Suprapubic skin (tissue), 4 donors: Measurements from ENCODE around the gene SCAMP1.

Experiments
- EP300 ChIP-seq: sonication (generic); formaldehyde crosslinking; IDR thresholded peaks from one replicate; pipeline ENCODE4 v1.6.1; 2017; ENCODE audit warnings: antibody characterized with exemption
- POLR2A ChIP-seq, 2 donors: fragments of 450-650 bp; IDR thresholded peaks; one replicate each; pipeline ENCODE4 v1.6.1; 2017; ENCODE audit warnings: antibody characterized with exemption in 2 of 2, mild to moderate bottlenecking in 2 of 2, moderate library complexity in 2 of 2
- POLR2AphosphoS5 ChIP-seq, 3 donors: sonication (generic); formaldehyde crosslinking; IDR thresholded peaks; one replicate each; pipeline ENCODE4 v1.6.1; 2017; ENCODE audit warnings: antibody characterized with exemption in 3 of 3
- TF ChIP-seq, protein P1 (sequence below), 2 donors: fragments of 200-600 bp in 1 of 2; fragments of 450-650 bp in 1 of 2; sonication (generic) in 1 of 2; IDR thresholded peaks; one replicate each; pipeline ENCODE4 v1.5.1; 2016 to 2019; ENCODE audit warnings: antibody characterized with exemption in 2 of 2, mild to moderate bottlenecking in 1 of 2, moderate library complexity in 1 of 2

DNA sequence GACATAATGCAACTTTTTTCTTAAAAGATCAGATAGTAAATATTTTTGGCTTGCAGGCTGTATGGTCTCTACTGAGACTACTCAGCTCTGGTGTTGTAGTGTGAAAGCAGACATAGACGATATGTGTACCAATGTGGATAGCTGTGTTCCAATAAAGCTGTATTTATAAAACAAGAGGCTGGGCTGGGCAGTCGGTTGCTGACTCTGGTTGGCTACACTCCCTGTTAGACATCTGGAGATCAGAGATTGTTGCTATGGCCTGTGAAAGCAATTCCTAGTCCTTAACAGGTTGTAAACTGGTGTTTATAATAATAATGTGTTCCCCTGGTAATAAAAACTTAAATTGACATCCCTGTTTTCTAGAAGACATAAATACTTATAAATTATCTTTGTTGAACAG, 24.4 kb upstream of the SCAMP1 start:
- TF ChIP-seq POLR2AphosphoS5 (IDR thresholded peaks at IDR 0.05): no peak
- TF ChIP-seq, protein P1, sequence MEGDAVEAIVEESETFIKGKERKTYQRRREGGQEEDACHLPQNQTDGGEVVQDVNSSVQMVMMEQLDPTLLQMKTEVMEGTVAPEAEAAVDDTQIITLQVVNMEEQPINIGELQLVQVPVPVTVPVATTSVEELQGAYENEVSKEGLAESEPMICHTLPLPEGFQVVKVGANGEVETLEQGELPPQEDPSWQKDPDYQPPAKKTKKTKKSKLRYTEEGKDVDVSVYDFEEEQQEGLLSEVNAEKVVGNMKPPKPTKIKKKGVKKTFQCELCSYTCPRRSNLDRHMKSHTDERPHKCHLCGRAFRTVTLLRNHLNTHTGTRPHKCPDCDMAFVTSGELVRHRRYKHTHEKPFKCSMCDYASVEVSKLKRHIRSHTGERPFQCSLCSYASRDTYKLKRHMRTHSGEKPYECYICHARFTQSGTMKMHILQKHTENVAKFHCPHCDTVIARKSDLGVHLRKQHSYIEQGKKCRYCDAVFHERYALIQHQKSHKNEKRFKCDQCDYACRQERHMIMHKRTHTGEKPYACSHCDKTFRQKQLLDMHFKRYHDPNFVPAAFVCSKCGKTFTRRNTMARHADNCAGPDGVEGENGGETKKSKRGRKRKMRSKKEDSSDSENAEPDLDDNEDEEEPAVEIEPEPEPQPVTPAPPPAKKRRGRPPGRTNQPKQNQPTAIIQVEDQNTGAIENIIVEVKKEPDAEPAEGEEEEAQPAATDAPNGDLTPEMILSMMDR (IDR thresholded peaks at IDR 0.05): no peak
- no peak for TF ChIP-seq POLR2A (IDR thresholded peaks at IDR 0.05)
- no peak for TF ChIP-seq EP300
